OCI-LY3 (cell line): Measurements from ENCODE around the gene ZFAND3.

Source experiments
- CTCF ChIP-seq: fragments of 200-600, 300-600 bp; sonication (generic); IDR thresholded peaks from 2 replicates; pipeline ENCODE4 v1.5.1; 2014; ENCODE audit warnings: antibody characterized with exemption, low read length, low read depth
- EZH2phosphoT487 ChIP-seq: fragments of 200-600 bp; shearing (Covaris generic); IDR thresholded peaks from 2 replicates; pipeline ENCODE4 v1.6.1; 2018; ENCODE audit warnings: antibody characterized with exemption, mixed run types, low read depth

GRCh38 chr6:38159596-38159995, 340.1 kb downstream of the ZFAND3 start:
- TF ChIP-seq CTCF (no peak), EZH2phosphoT487 (no peak)
